ENCODE measurements around the gene PLS3.
"Not testable (repeated sequence)": the region's sequence is repeated elsewhere in the genome, so short reads cannot be mapped to it uniquely, and the experiment has no call there.

The PLS3 gene

DNA sequence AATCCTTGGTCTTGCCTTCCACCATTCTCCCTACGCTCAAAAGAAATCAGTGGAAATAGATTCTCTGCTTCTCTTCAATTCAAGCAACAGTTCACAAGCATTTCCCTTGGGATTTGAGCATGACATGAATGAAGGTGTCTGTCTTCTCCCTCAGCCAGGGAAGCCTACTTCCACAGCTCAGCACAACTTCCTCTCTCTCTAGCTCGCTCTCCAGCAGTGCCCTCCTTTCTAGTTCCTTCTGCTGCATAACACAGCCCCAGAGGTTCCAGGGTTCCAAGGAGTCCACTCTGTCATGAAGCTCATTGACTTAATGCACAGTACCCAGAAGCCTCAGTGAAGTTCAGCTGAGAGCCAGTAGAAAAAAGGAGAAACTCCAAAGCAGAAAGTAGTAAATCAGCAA, 81.3 kb downstream of the PLS3 start:
- Histone ChIP-seq H3K4me3 (ENCODE audit: insufficient read depth in 1 of 2, low read depth in 1 of 2, low read length in 2 of 2) (no peak overlapping the region), H3K4ac (ENCODE audit: low read depth in 1 of 2, low read length in 2 of 2) (no peak overlapping the region), H2AFZ (ENCODE audit: low read depth, low read length) (no peak overlapping the region), H2BK15ac (ENCODE audit: low read depth, poor library complexity, severe bottlenecking) (no peak overlapping the region), H3K14ac (ENCODE audit: low read length in 2 of 2) (no peak overlapping the region), H3K18ac (ENCODE audit: low read depth in 1 of 2, low read length in 2 of 2) (no peak overlapping the region), H3K27me3 (ENCODE audit: control insufficient read depth in 1 of 2, insufficient read depth in 1 of 2, low read length in 2 of 2) (peaks cover 0 to 29% of the 10 kb centered on the region in 2 experiments), H3K27ac (ENCODE audit: low read length, poor library complexity, severe bottlenecking) (peak overlapping the region; percentile 12), H3K9ac (ENCODE audit: low read length) (peak overlapping the region; percentile 19), H4K91ac (ENCODE audit: low read length) (no peak overlapping the region), H3K36me3 (ENCODE audit: control insufficient read depth in 1 of 2, insufficient read depth in 2 of 2, low read depth in 1 of 2, low read length in 2 of 2) (peaks cover 9 to 55% of the 10 kb centered on the region in 2 experiments), H2AK5ac (ENCODE audit: low read length, severe bottlenecking) (no peak overlapping the region), H3K4me2 (ENCODE audit: low read length, poor library complexity, severe bottlenecking) (no peak overlapping the region), H3K4me1 (ENCODE audit: control insufficient read depth, insufficient read depth, low read depth, low read length) (no peaks in the 10 kb centered on the region), H2BK5ac (ENCODE audit: low read depth, low read length, poor library complexity, severe bottlenecking) (no peak overlapping the region), H2BK120ac (ENCODE audit: low read depth, low read length) (no peak overlapping the region), H3K79me1 (replicated peaks; ENCODE audit: low read length, poor library complexity, severe bottlenecking) (no peaks in the 10 kb centered on the region), H4K8ac (ENCODE audit: low read length) (no peak overlapping the region), H3K23ac (ENCODE audit: low read length in 2 of 2) (no peak overlapping the region), H3K9me3 (ENCODE audit: control insufficient read depth, low read length) (no peaks in the 10 kb centered on the region), H2BK12ac (ENCODE audit: low read length in 2 of 2) (no peak overlapping the region)
- WGBS, result 85% methylated on average over 2 of the region's 2 CpGs
- DNase-seq, result peak; percentile 16

DNA sequence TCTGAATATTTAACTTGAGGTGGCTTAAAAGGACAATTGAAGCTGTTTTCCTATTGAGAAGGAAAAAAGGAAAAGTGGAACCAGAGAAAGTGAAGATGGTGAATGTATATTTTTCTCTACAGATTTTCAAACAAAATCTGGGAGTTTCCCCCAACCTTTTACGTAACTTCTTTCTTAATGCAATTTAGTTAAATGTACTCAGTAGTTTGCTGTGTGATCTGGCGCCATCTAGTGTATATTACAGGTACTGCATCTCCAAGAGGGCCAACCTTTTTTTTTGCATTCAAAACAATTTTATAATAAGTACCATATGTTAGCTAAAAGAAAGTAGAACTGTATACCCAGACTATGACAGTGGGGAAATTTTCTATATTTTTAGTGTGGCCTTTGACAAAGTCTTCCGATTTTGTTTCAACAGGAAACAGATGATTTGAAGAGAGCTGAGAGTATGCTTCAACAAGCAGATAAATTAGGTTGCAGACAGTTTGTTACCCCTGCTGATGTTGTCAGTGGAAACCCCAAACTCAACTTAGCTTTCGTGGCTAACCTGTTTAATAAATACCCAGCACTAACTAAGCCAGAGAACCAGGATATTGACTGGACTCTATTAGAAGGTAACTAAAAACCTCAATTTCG, 82.0 kb downstream of the PLS3 start:
- Histone ChIP-seq H2BK15ac (ENCODE audit: low read depth, poor library complexity, severe bottlenecking) (no peak overlapping the region), H3K9ac (ENCODE audit: low read length) (peak overlapping the region; percentile 66), H2BK12ac (ENCODE audit: low read length in 2 of 2) (no peak overlapping the region), H2AK5ac (ENCODE audit: low read length, severe bottlenecking) (no peak overlapping the region), H3K4me3 (ENCODE audit: insufficient read depth in 1 of 2, low read depth in 1 of 2, low read length in 2 of 2) (no peak overlapping the region), H2BK5ac (ENCODE audit: low read depth, low read length, poor library complexity, severe bottlenecking) (no peak overlapping the region), H3K4ac (ENCODE audit: low read depth in 1 of 2, low read length in 2 of 2) (no peak overlapping the region), H3K4me1 (ENCODE audit: control insufficient read depth, insufficient read depth, low read depth, low read length) (no peaks in the 10 kb centered on the region), H3K27me3 (ENCODE audit: control insufficient read depth in 1 of 2, insufficient read depth in 1 of 2, low read length in 2 of 2) (peaks cover 0 to 29% of the 10 kb centered on the region in 2 experiments), H3K14ac (ENCODE audit: low read length in 2 of 2) (no peak overlapping the region), H4K8ac (ENCODE audit: low read length) (no peak overlapping the region), H2BK120ac (ENCODE audit: low read depth, low read length) (no peak overlapping the region), H2AFZ (ENCODE audit: low read depth, low read length) (no peak overlapping the region), H3K23ac (ENCODE audit: low read length in 2 of 2) (no peak overlapping the region), H3K36me3 (ENCODE audit: control insufficient read depth in 1 of 2, insufficient read depth in 2 of 2, low read depth in 1 of 2, low read length in 2 of 2) (peaks cover 6 to 56% of the 10 kb centered on the region in 2 experiments), H3K79me1 (replicated peaks; ENCODE audit: low read length, poor library complexity, severe bottlenecking) (no peaks in the 10 kb centered on the region), H4K91ac (ENCODE audit: low read length) (no peak overlapping the region), H3K27ac (ENCODE audit: low read length, poor library complexity, severe bottlenecking) (no peak overlapping the region), H3K18ac (ENCODE audit: low read depth in 1 of 2, low read length in 2 of 2) (no peak overlapping the region), H3K4me2 (ENCODE audit: low read length, poor library complexity, severe bottlenecking) (no peak overlapping the region), H3K9me3 (ENCODE audit: control insufficient read depth, low read length) (no peaks in the 10 kb centered on the region)
- peak; percentile 67 for DNase-seq
- 67% methylated on average over 1 of the region's 5 CpGs for WGBS

DNA sequence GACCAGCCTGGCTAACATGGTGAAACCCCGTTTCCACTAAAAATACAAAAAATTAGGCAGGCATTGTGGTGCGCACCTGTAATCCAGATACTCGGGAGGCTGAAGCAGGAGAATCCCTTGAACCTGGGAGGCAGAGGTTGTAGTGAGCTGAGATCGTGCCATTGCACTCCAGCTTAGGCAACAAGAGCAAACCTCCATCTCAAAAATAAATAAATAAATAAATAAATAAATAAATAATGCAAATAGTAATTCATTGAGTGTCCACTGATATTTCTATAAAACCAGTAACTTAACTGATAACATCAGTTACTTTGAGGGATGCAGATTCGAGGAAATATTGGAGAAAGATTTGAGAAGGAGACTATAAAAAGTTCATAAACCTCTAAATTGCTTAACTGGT, 83.4 kb downstream of the PLS3 start:
- H3K18ac ChIP-seq (ENCODE audit: low read depth in 1 of 2, low read length in 2 of 2); H3K4me1 ChIP-seq (ENCODE audit: control insufficient read depth, insufficient read depth, low read depth, low read length); H3K27ac ChIP-seq (ENCODE audit: low read length, poor library complexity, severe bottlenecking); DNase-seq; H2BK15ac ChIP-seq (ENCODE audit: low read depth, poor library complexity, severe bottlenecking); H2BK5ac ChIP-seq (ENCODE audit: low read depth, low read length, poor library complexity, severe bottlenecking); H2AFZ ChIP-seq (ENCODE audit: low read depth, low read length); H3K4me2 ChIP-seq (ENCODE audit: low read length, poor library complexity, severe bottlenecking); H2BK12ac ChIP-seq (ENCODE audit: low read length in 2 of 2); H3K4me3 ChIP-seq (ENCODE audit: insufficient read depth in 1 of 2, low read depth in 1 of 2, low read length in 2 of 2); H3K79me1 ChIP-seq (replicated peaks; ENCODE audit: low read length, poor library complexity, severe bottlenecking); H3K4ac ChIP-seq (ENCODE audit: low read depth in 1 of 2, low read length in 2 of 2); H4K8ac ChIP-seq (ENCODE audit: low read length); H3K9ac ChIP-seq (ENCODE audit: low read length); H2AK5ac ChIP-seq (ENCODE audit: low read length, severe bottlenecking); H4K91ac ChIP-seq (ENCODE audit: low read length); H2BK120ac ChIP-seq (ENCODE audit: low read depth, low read length); H3K14ac ChIP-seq (ENCODE audit: low read length in 2 of 2); H3K23ac ChIP-seq (ENCODE audit: low read length in 2 of 2); H3K9me3 ChIP-seq (ENCODE audit: control insufficient read depth, low read length): not testable (repeated sequence)
- Histone ChIP-seq H3K27me3 (ENCODE audit: control insufficient read depth in 1 of 2, insufficient read depth in 1 of 2, low read length in 2 of 2) (peaks cover 0 to 34% of the 10 kb centered on the region in 2 experiments), H3K36me3 (ENCODE audit: control insufficient read depth in 1 of 2, insufficient read depth in 2 of 2, low read depth in 1 of 2, low read length in 2 of 2) (peaks cover 6 to 63% of the 10 kb centered on the region in 2 experiments)
- WGBS, result no CpG with 5 or more reads among the region's 5 CpGs

DNA sequence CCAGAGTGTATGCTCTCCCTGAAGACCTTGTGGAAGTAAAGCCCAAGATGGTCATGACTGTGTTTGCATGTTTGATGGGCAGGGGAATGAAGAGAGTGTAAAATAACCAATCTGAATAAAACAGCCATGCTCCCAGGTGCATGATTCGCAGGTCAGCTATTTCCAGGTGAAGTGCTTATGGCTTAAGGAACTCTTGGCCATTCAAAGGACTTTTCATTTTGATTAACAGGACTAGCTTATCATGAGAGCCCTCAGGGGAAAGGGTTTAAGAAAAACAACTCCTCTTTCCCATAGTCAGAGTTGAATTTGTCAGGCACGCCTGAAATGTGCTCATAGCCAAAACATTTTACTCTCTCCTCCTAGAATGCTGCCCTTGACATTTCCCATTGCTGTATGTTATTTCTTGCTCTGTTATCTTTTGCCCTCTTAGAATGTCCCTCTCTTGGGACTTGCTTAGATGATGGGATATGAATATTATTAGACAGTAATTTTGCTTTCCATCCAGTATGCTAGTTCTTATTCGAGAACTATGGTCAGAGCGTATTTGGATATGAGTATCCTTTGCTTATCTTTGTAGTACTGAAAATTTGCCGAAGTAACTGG, 88.6 kb downstream of the PLS3 start:
- no peak overlapping the region for H2BK120ac ChIP-seq (ENCODE audit: low read depth, low read length)
- H3K9ac ChIP-seq (ENCODE audit: low read length), result peak overlapping the region; percentile 46
- no peak overlapping the region for H3K18ac ChIP-seq (ENCODE audit: low read depth in 1 of 2, low read length in 2 of 2)
- no peak overlapping the region for H3K23ac ChIP-seq (ENCODE audit: low read length in 2 of 2)
- WGBS, result 91% methylated on average over 4 of the region's 5 CpGs
- H3K14ac ChIP-seq (ENCODE audit: low read length in 2 of 2), result no peak overlapping the region
- no peak overlapping the region for H3K4me2 ChIP-seq (ENCODE audit: low read length, poor library complexity, severe bottlenecking)
- DNase-seq, result no peak
- H3K9me3 ChIP-seq (ENCODE audit: control insufficient read depth, low read length), result no peaks in the 10 kb centered on the region
- no peak overlapping the region for H2BK15ac ChIP-seq (ENCODE audit: low read depth, poor library complexity, severe bottlenecking)
- H2AK5ac ChIP-seq (ENCODE audit: low read length, severe bottlenecking), result no peak overlapping the region
- H3K27ac ChIP-seq (ENCODE audit: low read length, poor library complexity, severe bottlenecking), result no peak overlapping the region
- H3K4me3 ChIP-seq (ENCODE audit: insufficient read depth in 1 of 2, low read depth in 1 of 2, low read length in 2 of 2), result no peak overlapping the region
- peaks cover 0 to 34% of the 10 kb centered on the region in 2 experiments for H3K27me3 ChIP-seq (ENCODE audit: control insufficient read depth in 1 of 2, insufficient read depth in 1 of 2, low read length in 2 of 2)
- H2BK5ac ChIP-seq (ENCODE audit: low read depth, low read length, poor library complexity, severe bottlenecking), result no peak overlapping the region
- no peak overlapping the region for H4K91ac ChIP-seq (ENCODE audit: low read length)
- no peak overlapping the region for H4K8ac ChIP-seq (ENCODE audit: low read length)
- no peak overlapping the region for H3K4ac ChIP-seq (ENCODE audit: low read depth in 1 of 2, low read length in 2 of 2)
- peaks cover 7 to 67% of the 10 kb centered on the region in 2 experiments for H3K36me3 ChIP-seq (ENCODE audit: control insufficient read depth in 1 of 2, insufficient read depth in 2 of 2, low read depth in 1 of 2, low read length in 2 of 2)
- H2AFZ ChIP-seq (ENCODE audit: low read depth, low read length), result no peak overlapping the region
- no peaks in the 10 kb centered on the region for H3K79me1 ChIP-seq (replicated peaks; ENCODE audit: low read length, poor library complexity, severe bottlenecking)
- H3K4me1 ChIP-seq (ENCODE audit: control insufficient read depth, insufficient read depth, low read depth, low read length), result no peaks in the 10 kb centered on the region
- no peak overlapping the region for H2BK12ac ChIP-seq (ENCODE audit: low read length in 2 of 2)

Data from mesenchymal stem cell (in vitro differentiated cells and primary cell).